Hepatocyte (in vitro differentiated cells): ENCODE results near the gene STEAP2. TPM values are rescaled to one million over a fixed set of nuclear protein-coding genes. Genes with fewer than 3 reads are reported as not detected.

Experiments used
- DNase-seq: peaks from one replicate; pipeline ENCODE4 v3.0.0-alpha.2; 2016; ENCODE audit warnings: low spot score
- H2AFZ ChIP-seq: fragments of 200-600 bp; sonication (generic); 2 replicates; pipeline ENCODE4 v1.6.0; 2016; ENCODE audit warnings: antibody characterized with exemption, mild to moderate bottlenecking
- H3K27ac ChIP-seq: fragments of 200-600 bp; sonication (generic); 2 replicates; pipeline ENCODE4 v1.5.1; 2016; ENCODE audit warnings: mild to moderate bottlenecking
- H3K27me3 ChIP-seq: fragments of 200-600 bp; sonication (generic); 2 replicates; pipeline ENCODE4 v1.6.1; 2016
- H3K36me3 ChIP-seq: fragments of 200-600 bp; sonication (generic); replicated peaks from 2 replicates; pipeline ENCODE4 v1.5.1; 2016; ENCODE audit warnings: low read depth; ENCODE audit not compliant: insufficient read depth
- H3K4me1 ChIP-seq: fragments of 200-600 bp; sonication (generic); 2 replicates; pipeline ENCODE4 v1.5.1; 2016; ENCODE audit warnings: mild to moderate bottlenecking, moderate library complexity; ENCODE audit not compliant: insufficient read depth
- H3K4me2 ChIP-seq: fragments of 200-600 bp; sonication (generic); 2 replicates; pipeline ENCODE4 v1.6.0; 2016
- H3K4me3 ChIP-seq: fragments of 200-600 bp; sonication (generic); 2 replicates; pipeline ENCODE4 v1.5.1; 2016; ENCODE audit warnings: mild to moderate bottlenecking
- H3K79me2 ChIP-seq: fragments of 200-600 bp; sonication (generic); 2 replicates; pipeline ENCODE4 v1.6.0; 2017; ENCODE audit warnings: mild to moderate bottlenecking
- H3K9me2 ChIP-seq: fragments of 200-600 bp; sonication (generic); replicated peaks from 2 replicates; pipeline ENCODE4 v1.6.0; 2017; ENCODE audit warnings: mild to moderate bottlenecking; ENCODE audit not compliant: insufficient read depth
- H3K9me3 ChIP-seq: fragments of 200-600 bp; sonication (generic); 2 replicates; pipeline ENCODE4 v1.5.1; 2016; ENCODE audit warnings: low read depth, mild to moderate bottlenecking
- H4K20me1 ChIP-seq: fragments of 200-600 bp; sonication (generic); 2 replicates; pipeline ENCODE4 v1.6.0; 2016; ENCODE audit warnings: mild to moderate bottlenecking; ENCODE audit not compliant: insufficient read depth, poor library complexity, severe bottlenecking
- EZH2 ChIP-seq: fragments of 200-600 bp; sonication (generic); IDR thresholded peaks from 2 replicates; pipeline ENCODE4 v1.6.1; 2016; ENCODE audit warnings: antibody characterized with exemption, mild to moderate bottlenecking, borderline replicate concordance
- EZH2phosphoT487 ChIP-seq: fragments of 200-600 bp; sonication (generic); IDR thresholded peaks from one replicate; pipeline ENCODE4 v1.6.1; 2018; ENCODE audit warnings: antibody characterized with exemption, mild to moderate bottlenecking, low read depth, moderate library complexity; ENCODE audit not compliant: unreplicated experiment, severe bottlenecking
- WGBS: methylation state at CpG from one replicate; pipeline ENCODE4 v1.1.6; 2016; ENCODE audit warnings: low lambda C conversion rate; ENCODE audit errors: missing lambda C conversion rate; 5-methylcytosine and 5-hydroxymethylcytosine counted together
- polyA plus RNA-seq: library from polyadenylated mRNA; unstranded; fragments of >200 nt; fragmentation: Nextera tagmentation; extraction: Ambion mirVana; gene quantifications from 2 replicates; pipeline ENCODE4 v1.2.1, GENCODE V29; 2016
- total RNA-seq: library from RNA; depleted of rRNA; stranded (reverse); fragments of >200 nt; gene quantifications from 2 replicates; pipeline ENCODE4 v1.2.3, GENCODE V29; 2014
- TF ChIP-seq, protein P1 (sequence below): fragments of 200-600 bp; sonication (generic); IDR thresholded peaks from 2 replicates; pipeline ENCODE4 v1.5.1; 2016; ENCODE audit warnings: antibody characterized with exemption, mild to moderate bottlenecking; ENCODE audit not compliant: poor library complexity

STEAP2 gene
- total and polyA plus RNA-seq, 2 experiments from 2014 or later = 2.4 to 8.3 TPM

DNA sequence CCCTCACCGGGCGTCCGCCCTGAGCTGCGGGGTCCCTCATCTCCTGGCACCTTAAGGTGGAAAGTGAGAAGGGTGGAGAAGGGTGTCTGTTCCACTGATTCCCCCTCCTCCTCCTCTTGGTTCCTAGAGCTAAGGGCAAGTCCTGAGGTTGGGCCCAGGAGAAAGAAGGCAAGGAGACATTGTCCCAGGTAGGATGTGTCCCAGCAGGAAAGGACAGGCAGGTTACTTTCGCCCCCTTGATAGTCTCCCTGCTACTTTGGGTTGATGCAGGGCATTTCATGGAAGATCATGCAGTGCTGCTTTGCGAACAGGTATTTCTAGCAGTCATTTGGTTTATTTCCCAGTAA lies 582 bp downstream of the STEAP2 start:
- Histone ChIP-seq H3K9me2 (no peaks in the 10 kb centered on the region), H3K4me1 (peaks cover 8% of the 10 kb centered on the region), H3K79me2 (peaks cover 9% of the 10 kb centered on the region), H3K27ac (peak overlapping the region; percentile 77), H3K4me3 (peak overlapping the region; percentile 77), H3K9me3 (no peaks in the 10 kb centered on the region), H3K27me3 (no peaks in the 10 kb centered on the region), H3K36me3 (no peaks in the 10 kb centered on the region), H4K20me1 (no peaks in the 10 kb centered on the region), H3K4me2 (peak overlapping the region; percentile 90), H2AFZ (peak overlapping the region; percentile 86)
- no peak for DNase-seq
- 9% methylated on average over 6 of the region's 6 CpGs for WGBS
- TF ChIP-seq, protein P1, sequence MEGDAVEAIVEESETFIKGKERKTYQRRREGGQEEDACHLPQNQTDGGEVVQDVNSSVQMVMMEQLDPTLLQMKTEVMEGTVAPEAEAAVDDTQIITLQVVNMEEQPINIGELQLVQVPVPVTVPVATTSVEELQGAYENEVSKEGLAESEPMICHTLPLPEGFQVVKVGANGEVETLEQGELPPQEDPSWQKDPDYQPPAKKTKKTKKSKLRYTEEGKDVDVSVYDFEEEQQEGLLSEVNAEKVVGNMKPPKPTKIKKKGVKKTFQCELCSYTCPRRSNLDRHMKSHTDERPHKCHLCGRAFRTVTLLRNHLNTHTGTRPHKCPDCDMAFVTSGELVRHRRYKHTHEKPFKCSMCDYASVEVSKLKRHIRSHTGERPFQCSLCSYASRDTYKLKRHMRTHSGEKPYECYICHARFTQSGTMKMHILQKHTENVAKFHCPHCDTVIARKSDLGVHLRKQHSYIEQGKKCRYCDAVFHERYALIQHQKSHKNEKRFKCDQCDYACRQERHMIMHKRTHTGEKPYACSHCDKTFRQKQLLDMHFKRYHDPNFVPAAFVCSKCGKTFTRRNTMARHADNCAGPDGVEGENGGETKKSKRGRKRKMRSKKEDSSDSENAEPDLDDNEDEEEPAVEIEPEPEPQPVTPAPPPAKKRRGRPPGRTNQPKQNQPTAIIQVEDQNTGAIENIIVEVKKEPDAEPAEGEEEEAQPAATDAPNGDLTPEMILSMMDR = no peak
- no peak for TF ChIP-seq EZH2
- TF ChIP-seq EZH2phosphoT487 = no peak

DNA sequence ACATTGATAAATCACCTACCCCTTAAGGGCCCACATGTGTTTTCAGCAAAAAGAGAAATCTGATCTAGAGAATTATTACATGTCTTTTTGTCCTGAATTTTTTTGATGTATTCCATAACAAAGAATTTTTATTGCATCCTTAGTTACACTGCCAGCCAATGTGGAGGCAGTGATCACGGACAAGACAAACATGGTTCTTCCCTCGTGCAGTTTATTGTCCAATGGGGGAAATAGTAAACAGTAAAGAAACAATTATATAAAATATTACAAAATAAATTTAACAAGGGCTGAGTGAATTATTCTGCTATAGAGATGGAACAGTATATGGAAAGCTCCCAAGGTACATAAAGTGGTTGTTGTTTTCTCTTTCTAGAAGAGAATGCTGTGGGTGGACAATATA lies 2.0 kb downstream of the STEAP2 start:
- no peaks in the 10 kb centered on the region for H4K20me1 ChIP-seq
- DNase-seq = no peak
- no peak overlapping the region for H3K27ac ChIP-seq
- peaks cover 8% of the 10 kb centered on the region for H3K4me1 ChIP-seq
- no peaks in the 10 kb centered on the region for H3K36me3 ChIP-seq
- peak overlapping the region; percentile 90 for H3K4me2 ChIP-seq
- TF ChIP-seq EZH2 (no peak), EZH2phosphoT487 (no peak)
- TF ChIP-seq, protein P1 = no peak
- H3K79me2 ChIP-seq = peaks cover 9% of the 10 kb centered on the region
- no peaks in the 10 kb centered on the region for H3K27me3 ChIP-seq
- WGBS = 43% methylated on average over 2 of the region's 2 CpGs
- no peaks in the 10 kb centered on the region for H3K9me3 ChIP-seq
- no peaks in the 10 kb centered on the region for H3K9me2 ChIP-seq
- H2AFZ ChIP-seq = no peak overlapping the region
- no peak overlapping the region for H3K4me3 ChIP-seq

DNA sequence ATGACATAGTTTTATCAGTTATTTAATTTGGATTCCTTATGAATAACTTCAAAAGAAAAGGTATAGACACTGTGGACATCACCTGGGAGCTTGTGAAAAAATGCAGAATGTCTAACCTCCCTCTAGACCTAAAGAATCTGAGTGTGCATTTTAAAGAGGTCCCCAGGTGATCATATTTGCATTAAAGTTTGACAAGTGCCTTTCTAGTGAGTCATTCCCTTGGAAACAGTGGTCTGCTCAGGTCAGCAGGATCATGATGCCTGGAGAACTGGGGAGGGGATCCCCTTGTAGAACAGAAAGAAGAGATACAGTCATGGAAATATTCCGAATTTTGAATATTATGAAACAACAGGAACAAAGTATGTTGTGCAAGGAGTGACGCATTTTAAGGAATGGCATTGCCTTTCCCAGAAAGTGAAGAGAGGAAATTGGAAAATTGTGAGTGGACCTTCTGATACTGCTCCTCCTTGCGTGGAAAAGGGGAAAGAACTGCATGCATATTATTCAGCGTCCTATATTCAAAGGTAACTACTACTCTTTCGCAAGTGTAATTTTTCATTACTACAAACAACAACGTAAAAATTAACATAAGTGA lies 4.6 kb downstream of the STEAP2 start:
- Histone ChIP-seq H3K9me2 (no peaks in the 10 kb centered on the region), H3K4me2 (no peak overlapping the region), H3K4me3 (no peak overlapping the region), H3K4me1 (peaks cover 4% of the 10 kb centered on the region), H3K36me3 (no peaks in the 10 kb centered on the region), H3K27me3 (no peaks in the 10 kb centered on the region), H3K79me2 (peaks cover 9% of the 10 kb centered on the region), H3K27ac (no peak overlapping the region), H3K9me3 (no peaks in the 10 kb centered on the region), H2AFZ (no peak overlapping the region), H4K20me1 (no peaks in the 10 kb centered on the region)
- no peak for DNase-seq
- TF ChIP-seq, protein P1 = no peak
- no peak for TF ChIP-seq EZH2
- no peak for TF ChIP-seq EZH2phosphoT487
- 85% methylated on average over 6 of the region's 6 CpGs for WGBS

DNA sequence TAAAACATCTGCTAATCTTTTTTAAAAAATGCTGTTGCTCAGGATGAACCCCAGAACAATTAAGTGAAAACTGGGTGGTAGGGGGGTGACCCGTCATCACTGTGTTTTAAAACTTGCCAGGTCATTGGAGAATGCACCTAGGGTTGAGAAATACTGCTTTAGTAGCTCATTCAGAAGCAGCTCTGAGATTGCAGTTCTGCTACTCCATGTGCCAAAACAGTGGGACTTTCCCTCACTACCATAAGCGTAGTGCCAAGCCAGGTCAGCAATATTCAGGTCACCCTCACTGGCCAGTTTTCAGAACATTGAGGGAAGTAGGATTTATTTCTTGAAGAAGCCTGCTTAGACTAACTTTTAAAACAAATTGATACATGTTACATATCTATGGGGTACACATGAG lies 5.2 kb downstream of the STEAP2 start:
- H3K27ac ChIP-seq = no peak overlapping the region
- 90% methylated on average over 2 of the region's 2 CpGs for WGBS

More for the DNA sequence above, 5.2 kb downstream of the STEAP2 start:
- Histone ChIP-seq H3K79me2 (peaks cover 9% of the 10 kb centered on the region), H3K9me2 (no peaks in the 10 kb centered on the region), H3K4me1 (peaks cover 4% of the 10 kb centered on the region), H3K9me3 (no peaks in the 10 kb centered on the region), H3K27me3 (no peaks in the 10 kb centered on the region), H3K4me2 (no peak overlapping the region), H2AFZ (no peak overlapping the region), H3K4me3 (no peak overlapping the region), H3K36me3 (no peaks in the 10 kb centered on the region), H4K20me1 (no peaks in the 10 kb centered on the region)
- no peak for DNase-seq
- TF ChIP-seq EZH2phosphoT487 (no peak), EZH2 (no peak)
